Measurements from ENCODE around the gene DNAJC7.
A peak's percentile ranks its signal among the peaks of the same experiment; 100 is the strongest.

Gene DNAJC7

DNA sequence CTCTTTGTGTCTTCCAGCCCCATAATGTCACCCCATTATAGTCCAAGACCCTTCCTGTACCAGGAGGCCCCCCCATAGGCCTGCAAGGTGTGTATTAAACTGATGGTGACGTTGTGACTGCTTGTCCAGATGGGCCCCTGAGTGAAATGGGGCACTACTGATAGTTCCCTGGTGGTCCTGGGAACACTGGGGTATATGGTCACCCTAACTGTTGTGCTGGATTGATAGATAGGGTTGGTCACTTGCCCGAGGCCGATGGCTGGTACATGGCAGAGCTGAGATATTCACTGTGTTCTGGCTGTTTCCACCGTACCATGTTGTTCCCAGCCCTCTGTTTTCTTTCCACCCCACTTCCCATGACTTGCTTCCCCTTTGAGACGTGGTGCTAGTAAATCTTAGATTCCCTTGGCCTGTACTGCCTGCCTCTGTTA lies 46.3 kb downstream of the DNAJC7 start:
- H3K4me3 ChIP-seq (replicated peaks; ENCODE audit: low read depth, low read length), result no peak overlapping the region
- no peak for TF ChIP-seq CTCF (IDR thresholded peaks at IDR 0.05; ENCODE audit: low read length, missing control alignments)

DNA sequence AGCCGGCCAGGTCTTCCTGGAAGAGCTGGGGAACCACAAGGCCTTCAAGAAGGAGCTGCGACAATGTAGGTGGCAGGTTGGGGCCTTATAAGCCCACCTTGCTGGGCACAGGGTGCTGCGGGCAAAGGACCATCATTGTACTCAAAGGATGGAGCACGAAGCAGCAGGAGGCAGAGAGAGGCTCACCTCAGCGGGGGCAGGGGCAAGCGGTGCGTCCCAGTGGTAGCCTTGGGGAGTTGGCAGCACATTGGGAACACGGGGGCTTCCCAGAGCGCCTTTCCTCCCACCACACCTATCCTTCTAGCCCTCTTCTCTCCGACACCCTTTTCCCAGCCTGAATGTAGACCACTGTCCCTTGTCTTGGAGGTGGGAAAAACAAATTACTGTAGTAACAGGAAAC lies 48.6 kb downstream of the DNAJC7 start:
- H3K4me3 ChIP-seq (replicated peaks; ENCODE audit: low read depth, low read length), result no peak overlapping the region
- TF ChIP-seq CTCF (IDR thresholded peaks at IDR 0.05; ENCODE audit: low read length, missing control alignments), result no peak
- no peak for DNase-seq (ENCODE audit: low read depth)

More for the DNA sequence above, 46.3 kb downstream of the DNAJC7 start:
- DNase-seq (ENCODE audit: low read depth), result no peak

GRCh38 chr17:41967921-41968578 lies 49.2 kb downstream of the DNAJC7 start:
- H3K4me3 ChIP-seq (replicated peaks; ENCODE audit: low read depth, low read length), result peak overlapping the region; percentile 90
- no peak for TF ChIP-seq CTCF (IDR thresholded peaks at IDR 0.05; ENCODE audit: low read length, missing control alignments)
- DNase-seq (ENCODE audit: low read depth), result no peak

GRCh38 chr17:41967141-41967920 lies 49.9 kb downstream of the DNAJC7 start:
- H3K4me3 ChIP-seq (replicated peaks; ENCODE audit: low read depth, low read length), result peak overlapping the region; percentile 90
- no peak for TF ChIP-seq CTCF (IDR thresholded peaks at IDR 0.05; ENCODE audit: low read length, missing control alignments)

DNA sequence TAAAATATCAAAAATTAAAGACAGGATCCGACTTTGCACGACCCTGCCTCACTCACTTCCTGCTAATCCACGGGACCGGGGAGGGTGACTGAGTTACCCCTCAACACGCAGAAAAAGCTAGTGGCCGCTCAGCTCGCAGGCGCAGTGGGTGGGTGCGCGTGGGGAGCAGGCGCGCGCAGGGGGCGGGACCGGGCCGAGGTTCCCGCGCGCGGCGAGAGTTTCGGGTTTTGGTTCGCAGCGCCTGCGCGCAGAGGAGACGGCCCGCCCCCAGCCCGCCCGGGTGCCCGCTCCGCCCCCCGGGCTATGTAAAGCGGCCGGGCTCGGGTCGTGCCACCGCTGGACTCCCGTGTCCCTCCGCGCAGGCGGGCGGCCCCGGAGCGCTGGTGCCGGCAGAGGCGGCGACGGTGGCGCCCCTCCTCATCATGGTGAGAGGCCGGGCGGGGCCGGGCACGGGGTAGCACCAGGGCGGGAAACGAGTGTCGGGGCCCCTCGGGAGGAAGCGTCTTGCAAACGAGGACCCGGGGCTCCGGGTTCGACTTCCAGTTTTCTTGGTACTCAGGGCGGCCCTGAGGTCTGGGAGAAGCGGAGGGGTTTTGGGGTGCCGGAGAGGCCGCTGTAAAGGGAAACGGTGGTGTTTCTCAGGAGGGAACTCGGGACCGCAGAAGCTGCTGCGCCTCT lies 50.6 kb downstream of the DNAJC7 start, which contains the start of gene CNP:
Gene CNP, plus strand, starts transcription at position 333 of the 678 bp plus-strand sequence. Its CDS starts 90 bp downstream, at position 423.
- peak; percentile 91 for DNase-seq (ENCODE audit: low read depth)
- H3K4me3 ChIP-seq (replicated peaks; ENCODE audit: low read depth, low read length), result peak within 1 kb of the TSS; percentile 90
- TF ChIP-seq CTCF (IDR thresholded peaks at IDR 0.05; ENCODE audit: low read length, missing control alignments), result no peak

More at GRCh38 chr17:41967141-41967920, 49.9 kb downstream of the DNAJC7 start:
- no peak for DNase-seq (ENCODE audit: low read depth)

GRCh38 chr17:41965694-41966462 lies 51.4 kb downstream of the DNAJC7 start:
- no peak for TF ChIP-seq CTCF (IDR thresholded peaks at IDR 0.05; ENCODE audit: low read length, missing control alignments)
- DNase-seq (ENCODE audit: low read depth), result peak; percentile 34
- H3K4me3 ChIP-seq (replicated peaks; ENCODE audit: low read depth, low read length), result peak overlapping the region; percentile 90

Data from fibroblast of pulmonary artery (primary cell).